H1 (cell line): ENCODE results near the gene TEAD3. TPM values are rescaled to one million over a fixed set of nuclear protein-coding genes. Genes with fewer than 3 reads are reported as not detected.

ENCODE experiments used
- CBX5 ChIP-seq: fragments of 300-800, 300-1000 bp; sonication (generic); IDR thresholded peaks from 2 replicates; pipeline ENCODE4 v1.7.1; 2016; ENCODE audit warnings: antibody characterized with exemption, low read length, low read depth
- CEBPB ChIP-seq: IDR thresholded peaks from 2 replicates; pipeline ENCODE4 v1.6.1; 2012; ENCODE audit warnings: low read depth, low read length
- EP300 ChIP-seq, 2 experiments: IDR thresholded peaks; 1 replicate in 1 of 2; 2 replicates in 1 of 2; pipeline ENCODE4 v1.6.1; 2011 to 2012; ENCODE audit warnings: low read depth in 2 of 2, low read length in 2 of 2, mild to moderate bottlenecking in 2 of 2, borderline replicate concordance in 1 of 2, inconsistent platforms in 1 of 2, moderate library complexity in 1 of 2
- FOSL1 ChIP-seq: IDR thresholded peaks from 2 replicates; pipeline ENCODE4 v1.6.1; 2011; ENCODE audit warnings: mild to moderate bottlenecking, low read depth, low read length, moderate library complexity; ENCODE audit not compliant: insufficient read depth
- GTF2F1 ChIP-seq: IDR thresholded peaks from 2 replicates; pipeline ENCODE4 v1.6.1; 2012; ENCODE audit warnings: low read depth, low read length, improper control_type of control experiment, borderline replicate concordance
- POU5F1 ChIP-seq: IDR thresholded peaks from 2 replicates; pipeline ENCODE4 v1.6.1; 2011; ENCODE audit warnings: low read depth, mild to moderate bottlenecking, low read length, moderate library complexity
- RNF2 ChIP-seq: fragments of 200-900, 300-1000 bp; sonication (generic); IDR thresholded peaks from 2 replicates; pipeline ENCODE4 v1.7.1; 2016; ENCODE audit warnings: borderline replicate concordance, low read depth, mild to moderate bottlenecking, antibody characterized with exemption, low read length; ENCODE audit not compliant: poor library complexity, severe bottlenecking; ENCODE audit errors: missing control alignments
- SIX5 ChIP-seq: IDR thresholded peaks from 2 replicates; pipeline ENCODE4 v1.6.1; 2011; ENCODE audit warnings: mild to moderate bottlenecking, low read depth, low read length
- SP4 ChIP-seq: IDR thresholded peaks from 2 replicates; pipeline ENCODE4 v1.6.1; 2012; ENCODE audit warnings: low read length, inconsistent platforms
- SRF ChIP-seq: IDR thresholded peaks from 2 replicates; pipeline ENCODE4 v1.6.1; 2011; ENCODE audit warnings: mild to moderate bottlenecking, low read depth, low read length, moderate library complexity
- polyA plus RNA-seq, 7 experiments: library from polyadenylated mRNA; depleted of rRNA in 3 of 7; stranded (reverse) in 5 of 7; unstranded in 2 of 7; fragments of >200 nt in 5 of 7; fragments of 200-250 nt in 2 of 7; gene quantifications; 1 replicate in 5 of 7; 2 replicates in 1 of 7; 4 replicates in 1 of 7; pipeline versions ENCODE4 v1.2.1 to v1.2.3, GENCODE V29; 2011 to 2013; ENCODE audit warnings: missing spikeins in 2 of 7, mixed read lengths in 2 of 7
- total RNA-seq: library from RNA; stranded (reverse); fragmentation: NEBNext Ultra II Directional; extraction: Animal tissue kit (Norgen Biotek cat#: 25700); gene quantifications from 2 replicates; pipeline ENCODE4 v1.2.1, GENCODE V29; 2021
- TF ChIP-seq, protein P1 (sequence below): fragments of 300-600 bp; sonication (generic); IDR thresholded peaks from 2 replicates; pipeline ENCODE4 v1.7.1; 2012; ENCODE audit warnings: low read length, moderate library complexity, mild to moderate bottlenecking, inconsistent platforms; ENCODE audit not compliant: insufficient replicate concordance
- TF ChIP-seq, protein P2 (sequence below): IDR thresholded peaks from 2 replicates; pipeline ENCODE4 v1.6.1; 2012; ENCODE audit warnings: inconsistent platforms

The TEAD3 gene
- total and polyA plus RNA-seq, 2 of the 8 experiments (the other 6 are each of a cell fraction or from before 2014, with no cell fraction given) = 20.1 to 28.7 TPM

DNA sequence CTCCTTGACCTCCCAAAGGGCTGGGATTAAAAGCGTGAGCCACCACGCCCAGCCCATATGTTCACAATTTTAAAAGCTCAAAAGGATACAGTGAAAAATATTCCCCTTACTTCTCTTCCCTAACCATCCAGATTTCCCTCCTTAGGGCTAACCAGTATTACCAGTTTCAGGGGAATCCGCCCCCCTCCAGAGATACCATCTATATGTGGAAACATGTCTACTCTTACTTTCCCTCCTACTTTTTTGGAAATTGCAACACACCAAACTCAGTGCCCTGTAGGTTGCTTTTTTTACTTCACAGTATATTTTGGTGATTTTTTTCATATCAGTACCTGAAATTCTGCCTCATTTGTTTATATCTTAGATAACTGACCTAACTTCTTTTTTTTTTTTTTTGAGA is 35.6 kb downstream of the TEAD3 start (continued):
- TF ChIP-seq, protein P1, sequence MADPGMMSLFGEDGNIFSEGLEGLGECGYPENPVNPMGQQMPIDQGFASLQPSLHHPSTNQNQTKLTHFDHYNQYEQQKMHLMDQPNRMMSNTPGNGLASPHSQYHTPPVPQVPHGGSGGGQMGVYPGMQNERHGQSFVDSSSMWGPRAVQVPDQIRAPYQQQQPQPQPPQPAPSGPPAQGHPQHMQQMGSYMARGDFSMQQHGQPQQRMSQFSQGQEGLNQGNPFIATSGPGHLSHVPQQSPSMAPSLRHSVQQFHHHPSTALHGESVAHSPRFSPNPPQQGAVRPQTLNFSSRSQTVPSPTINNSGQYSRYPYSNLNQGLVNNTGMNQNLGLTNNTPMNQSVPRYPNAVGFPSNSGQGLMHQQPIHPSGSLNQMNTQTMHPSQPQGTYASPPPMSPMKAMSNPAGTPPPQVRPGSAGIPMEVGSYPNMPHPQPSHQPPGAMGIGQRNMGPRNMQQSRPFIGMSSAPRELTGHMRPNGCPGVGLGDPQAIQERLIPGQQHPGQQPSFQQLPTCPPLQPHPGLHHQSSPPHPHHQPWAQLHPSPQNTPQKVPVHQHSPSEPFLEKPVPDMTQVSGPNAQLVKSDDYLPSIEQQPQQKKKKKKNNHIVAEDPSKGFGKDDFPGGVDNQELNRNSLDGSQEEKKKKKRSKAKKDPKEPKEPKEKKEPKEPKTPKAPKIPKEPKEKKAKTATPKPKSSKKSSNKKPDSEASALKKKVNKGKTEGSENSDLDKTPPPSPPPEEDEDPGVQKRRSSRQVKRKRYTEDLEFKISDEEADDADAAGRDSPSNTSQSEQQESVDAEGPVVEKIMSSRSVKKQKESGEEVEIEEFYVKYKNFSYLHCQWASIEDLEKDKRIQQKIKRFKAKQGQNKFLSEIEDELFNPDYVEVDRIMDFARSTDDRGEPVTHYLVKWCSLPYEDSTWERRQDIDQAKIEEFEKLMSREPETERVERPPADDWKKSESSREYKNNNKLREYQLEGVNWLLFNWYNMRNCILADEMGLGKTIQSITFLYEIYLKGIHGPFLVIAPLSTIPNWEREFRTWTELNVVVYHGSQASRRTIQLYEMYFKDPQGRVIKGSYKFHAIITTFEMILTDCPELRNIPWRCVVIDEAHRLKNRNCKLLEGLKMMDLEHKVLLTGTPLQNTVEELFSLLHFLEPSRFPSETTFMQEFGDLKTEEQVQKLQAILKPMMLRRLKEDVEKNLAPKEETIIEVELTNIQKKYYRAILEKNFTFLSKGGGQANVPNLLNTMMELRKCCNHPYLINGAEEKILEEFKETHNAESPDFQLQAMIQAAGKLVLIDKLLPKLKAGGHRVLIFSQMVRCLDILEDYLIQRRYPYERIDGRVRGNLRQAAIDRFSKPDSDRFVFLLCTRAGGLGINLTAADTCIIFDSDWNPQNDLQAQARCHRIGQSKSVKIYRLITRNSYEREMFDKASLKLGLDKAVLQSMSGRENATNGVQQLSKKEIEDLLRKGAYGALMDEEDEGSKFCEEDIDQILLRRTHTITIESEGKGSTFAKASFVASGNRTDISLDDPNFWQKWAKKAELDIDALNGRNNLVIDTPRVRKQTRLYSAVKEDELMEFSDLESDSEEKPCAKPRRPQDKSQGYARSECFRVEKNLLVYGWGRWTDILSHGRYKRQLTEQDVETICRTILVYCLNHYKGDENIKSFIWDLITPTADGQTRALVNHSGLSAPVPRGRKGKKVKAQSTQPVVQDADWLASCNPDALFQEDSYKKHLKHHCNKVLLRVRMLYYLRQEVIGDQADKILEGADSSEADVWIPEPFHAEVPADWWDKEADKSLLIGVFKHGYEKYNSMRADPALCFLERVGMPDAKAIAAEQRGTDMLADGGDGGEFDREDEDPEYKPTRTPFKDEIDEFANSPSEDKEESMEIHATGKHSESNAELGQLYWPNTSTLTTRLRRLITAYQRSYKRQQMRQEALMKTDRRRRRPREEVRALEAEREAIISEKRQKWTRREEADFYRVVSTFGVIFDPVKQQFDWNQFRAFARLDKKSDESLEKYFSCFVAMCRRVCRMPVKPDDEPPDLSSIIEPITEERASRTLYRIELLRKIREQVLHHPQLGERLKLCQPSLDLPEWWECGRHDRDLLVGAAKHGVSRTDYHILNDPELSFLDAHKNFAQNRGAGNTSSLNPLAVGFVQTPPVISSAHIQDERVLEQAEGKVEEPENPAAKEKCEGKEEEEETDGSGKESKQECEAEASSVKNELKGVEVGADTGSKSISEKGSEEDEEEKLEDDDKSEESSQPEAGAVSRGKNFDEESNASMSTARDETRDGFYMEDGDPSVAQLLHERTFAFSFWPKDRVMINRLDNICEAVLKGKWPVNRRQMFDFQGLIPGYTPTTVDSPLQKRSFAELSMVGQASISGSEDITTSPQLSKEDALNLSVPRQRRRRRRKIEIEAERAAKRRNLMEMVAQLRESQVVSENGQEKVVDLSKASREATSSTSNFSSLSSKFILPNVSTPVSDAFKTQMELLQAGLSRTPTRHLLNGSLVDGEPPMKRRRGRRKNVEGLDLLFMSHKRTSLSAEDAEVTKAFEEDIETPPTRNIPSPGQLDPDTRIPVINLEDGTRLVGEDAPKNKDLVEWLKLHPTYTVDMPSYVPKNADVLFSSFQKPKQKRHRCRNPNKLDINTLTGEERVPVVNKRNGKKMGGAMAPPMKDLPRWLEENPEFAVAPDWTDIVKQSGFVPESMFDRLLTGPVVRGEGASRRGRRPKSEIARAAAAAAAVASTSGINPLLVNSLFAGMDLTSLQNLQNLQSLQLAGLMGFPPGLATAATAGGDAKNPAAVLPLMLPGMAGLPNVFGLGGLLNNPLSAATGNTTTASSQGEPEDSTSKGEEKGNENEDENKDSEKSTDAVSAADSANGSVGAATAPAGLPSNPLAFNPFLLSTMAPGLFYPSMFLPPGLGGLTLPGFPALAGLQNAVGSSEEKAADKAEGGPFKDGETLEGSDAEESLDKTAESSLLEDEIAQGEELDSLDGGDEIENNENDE = no peak
- TF ChIP-seq SP4 (no peak), RNF2 (no peak), CBX5 (no peak), SIX5 (no peak), EP300 (IDR thresholded peaks at IDR 0.05; ENCODE audit: borderline replicate concordance in 1 of 2, low read depth in 2 of 2, low read length in 2 of 2) (no peak), FOSL1 (no peak), POU5F1 (no peak), SRF (no peak), GTF2F1 (no peak), CEBPB (no peak)
- TF ChIP-seq, protein P2, sequence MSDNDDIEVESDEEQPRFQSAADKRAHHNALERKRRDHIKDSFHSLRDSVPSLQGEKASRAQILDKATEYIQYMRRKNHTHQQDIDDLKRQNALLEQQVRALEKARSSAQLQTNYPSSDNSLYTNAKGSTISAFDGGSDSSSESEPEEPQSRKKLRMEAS = no peak
